Fibroblast of the aortic adventitia (primary cell): ENCODE measurements around the gene ZHX3. TPM values are rescaled to one million over a fixed set of nuclear protein-coding genes. Genes with fewer than 3 reads are reported as not detected.

Experiments
- DNase-seq: peaks from one replicate; pipeline ENCODE4 v3.0.0-alpha.2; 2010; ENCODE audit warnings: low read depth
- H3K4me3 ChIP-seq: 2 replicates; pipeline ENCODE4 v1.5.1; 2011; ENCODE audit warnings: low read depth, mild to moderate bottlenecking, control low read depth, low read length, moderate library complexity
- CTCF ChIP-seq: IDR thresholded peaks from 2 replicates; pipeline ENCODE4 v1.5.1; 2011; ENCODE audit warnings: mild to moderate bottlenecking, low read length, control low read depth, inconsistent platforms; ENCODE audit not compliant: insufficient read depth
- total RNA-seq: library from RNA; depleted of rRNA; stranded (reverse); fragments of >200 nt; gene quantifications from 2 replicates; pipeline ENCODE4 v1.2.3, GENCODE V29; 2012; ENCODE audit warnings: low replicate concordance

Gene ZHX3
- total RNA-seq, 1 donor, result 47.2 TPM

- no peak for TF ChIP-seq CTCF
- H3K4me3 ChIP-seq, result no peak overlapping the region
- no peak for DNase-seq
Observed at GRCh38 chr20:41258474-41258873, 59.1 kb downstream of the ZHX3 start.

DNA sequence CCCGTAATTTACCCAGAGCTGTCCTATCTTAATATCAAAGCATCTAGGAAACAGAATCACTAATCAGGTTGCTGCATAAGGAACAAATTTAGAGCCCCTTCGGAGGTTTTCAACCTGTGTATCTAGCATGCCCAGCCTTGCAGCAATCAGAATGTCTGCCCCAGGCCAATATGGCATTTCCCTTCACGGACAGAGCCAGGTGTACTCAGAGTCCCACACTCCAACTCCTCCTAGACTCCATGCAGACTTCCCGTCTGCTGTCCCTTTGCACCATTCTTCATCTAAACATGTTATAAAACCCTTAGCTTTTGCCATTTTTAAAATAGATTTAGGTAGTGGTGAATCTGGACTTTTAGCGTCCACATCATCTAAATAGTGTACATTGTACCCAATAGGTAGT lies 61.0 kb downstream of the ZHX3 start:
- no peak overlapping the region for H3K4me3 ChIP-seq
- TF ChIP-seq CTCF, result no peak
- no peak for DNase-seq

- no peak for DNase-seq
- TF ChIP-seq CTCF, result no peak
- H3K4me3 ChIP-seq, result no peak overlapping the region
Observed at GRCh38 chr20:41255655-41256054, 61.9 kb downstream of the ZHX3 start.

- DNase-seq, result peak; percentile 86
- no peak overlapping the region for H3K4me3 ChIP-seq
- peak; percentile 38 for TF ChIP-seq CTCF
Observed at GRCh38 chr20:41249411-41250281, 67.9 kb downstream of the ZHX3 start.

GRCh38 chr20:41248368-41249024 lies 69.0 kb downstream of the ZHX3 start:
- TF ChIP-seq CTCF, result no peak
- DNase-seq, result peak; percentile 46
- no peak overlapping the region for H3K4me3 ChIP-seq

DNA sequence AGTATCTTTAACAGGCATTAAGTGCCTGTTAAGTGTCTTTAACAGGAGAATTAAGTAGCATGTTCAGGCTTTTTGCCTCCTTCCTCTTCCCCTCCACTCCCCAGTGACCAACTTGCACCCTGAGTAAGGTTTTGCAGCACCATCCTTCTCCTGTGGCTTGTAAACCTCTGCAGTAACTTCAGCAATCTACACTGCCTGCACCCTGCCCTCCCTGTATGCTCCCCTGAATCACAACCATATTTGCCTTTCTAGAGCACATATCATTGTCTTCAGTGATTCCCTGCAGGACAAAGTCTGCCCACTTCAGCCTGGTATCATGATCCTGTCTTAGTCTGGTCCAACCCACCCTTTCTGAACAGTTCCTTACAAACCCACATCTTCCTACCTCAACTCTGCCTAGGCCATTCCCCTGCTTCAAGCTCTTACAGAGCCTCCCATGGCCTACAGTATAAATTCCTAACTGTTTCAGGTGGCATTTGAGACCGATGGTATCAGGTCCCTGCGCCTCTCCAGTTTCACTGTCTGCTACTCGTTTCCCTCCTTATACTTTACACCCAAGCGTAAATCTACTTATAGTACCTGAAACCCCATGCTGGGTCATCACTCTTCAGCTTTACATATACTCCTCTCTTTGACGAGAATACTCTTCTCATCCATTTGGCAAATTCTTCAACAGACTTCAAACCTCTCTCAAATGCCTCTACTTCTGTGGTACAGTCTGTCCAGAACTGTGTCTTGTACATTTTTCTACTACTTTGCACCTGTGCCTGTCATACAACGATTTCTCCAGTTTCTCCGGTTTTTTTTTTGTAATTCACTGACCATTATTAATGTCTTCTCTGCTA lies 69.8 kb downstream of the ZHX3 start:
- no peak overlapping the region for H3K4me3 ChIP-seq
- no peak for DNase-seq
- no peak for TF ChIP-seq CTCF
